Putamen (tissue), 1 donor: ENCODE results near the gene IL1F10.

Experiments used
- DNase-seq: peaks from one replicate; pipeline ENCODE4 v3.0.0-alpha.2; 2016; ENCODE audit warnings: low spot score

Gene IL1F10

DNA sequence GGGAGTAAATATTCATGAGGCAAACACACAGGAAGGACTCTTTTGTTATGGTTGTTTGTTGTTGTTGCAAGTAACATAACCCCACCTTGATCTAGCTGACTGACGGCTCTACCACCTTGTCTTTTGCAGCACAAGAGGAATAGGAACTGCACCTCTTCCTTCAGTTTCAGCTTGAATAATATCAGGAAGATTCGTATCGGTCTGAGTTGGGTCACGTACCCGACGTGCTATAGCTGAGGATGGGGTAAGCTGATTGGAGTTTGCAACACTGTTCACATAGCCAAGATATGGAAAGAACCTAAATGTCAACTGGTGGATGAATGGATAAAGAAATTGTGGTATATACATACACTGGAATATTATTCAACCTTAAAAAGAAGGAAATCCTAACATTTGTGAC is 45.1 kb downstream of the IL1F10 start:
- no peak for DNase-seq

DNA sequence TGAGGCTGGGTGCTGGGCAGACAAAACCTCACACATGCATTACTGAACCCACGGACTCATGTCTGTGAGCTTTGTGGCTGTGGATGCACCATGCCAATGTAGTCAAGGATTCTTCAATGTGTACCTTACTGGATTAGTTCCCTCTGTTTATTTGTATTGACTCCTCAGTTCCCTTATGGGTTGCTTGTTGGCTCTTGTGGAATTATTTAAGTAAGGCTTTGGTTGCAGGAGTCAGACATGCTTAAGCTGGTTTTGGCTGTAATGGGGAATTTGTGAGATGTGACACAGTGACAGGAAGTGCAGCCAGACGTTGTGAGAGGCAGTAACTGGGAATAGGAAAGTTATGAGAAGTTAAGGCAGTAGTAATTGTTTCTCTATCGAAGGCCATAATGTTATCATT is 46.0 kb downstream of the IL1F10 start:
- no peak for DNase-seq

DNA sequence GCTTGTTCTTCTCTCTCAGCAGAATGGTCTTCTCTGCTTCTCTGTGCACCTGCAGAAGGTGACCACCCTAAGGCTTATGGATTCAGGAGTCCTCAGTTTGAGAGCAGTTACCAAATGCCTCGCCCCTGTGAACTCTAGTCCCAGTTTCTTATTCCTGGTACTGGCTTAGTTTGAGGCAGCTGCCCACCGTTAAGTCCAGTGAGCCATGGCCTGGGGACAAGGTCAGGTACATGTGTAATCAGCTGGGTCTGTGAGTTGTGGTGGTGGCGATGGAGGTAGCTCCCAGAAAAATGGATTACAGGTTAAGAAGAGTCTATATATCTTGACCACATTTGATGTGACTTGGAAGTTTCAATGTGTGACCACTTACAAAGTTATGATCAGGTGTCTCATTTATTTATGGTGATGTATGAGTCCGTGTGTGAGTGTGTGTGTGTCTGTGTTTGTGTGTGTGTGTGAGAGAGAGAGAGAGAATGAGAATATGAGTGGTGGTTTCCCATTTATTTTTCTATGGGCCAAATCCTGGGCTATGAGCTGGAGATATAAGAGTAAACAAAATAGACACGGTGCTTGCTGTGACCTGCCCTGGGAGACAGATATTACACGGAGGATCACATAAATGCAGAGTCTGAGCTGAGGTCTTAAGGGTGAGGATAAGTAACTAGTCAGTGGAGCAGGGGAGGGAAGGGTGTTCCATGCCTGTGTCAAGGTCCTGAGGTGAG is 46.6 kb downstream of the IL1F10 start:
- no peak for DNase-seq

DNA sequence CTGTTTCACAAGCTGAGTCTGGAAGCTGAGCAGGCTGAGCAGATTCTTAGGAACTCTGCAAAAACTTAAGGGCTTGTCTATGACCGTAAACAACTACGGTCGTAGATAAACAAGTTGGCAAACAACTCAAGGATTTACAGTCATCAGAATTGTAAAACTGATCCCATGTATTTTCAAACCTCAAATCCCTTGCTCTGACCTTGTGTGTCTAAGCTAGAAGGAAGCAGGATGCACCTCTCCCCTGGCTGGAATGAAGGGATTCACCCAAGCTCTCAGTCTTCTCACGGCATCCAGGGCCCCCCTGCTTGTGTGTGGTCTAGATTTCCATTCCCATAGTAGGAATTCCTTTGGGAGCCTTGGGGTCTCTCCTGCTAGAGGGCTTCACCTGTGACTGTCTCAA is 47.2 kb downstream of the IL1F10 start:
- DNase-seq: no peak

DNA sequence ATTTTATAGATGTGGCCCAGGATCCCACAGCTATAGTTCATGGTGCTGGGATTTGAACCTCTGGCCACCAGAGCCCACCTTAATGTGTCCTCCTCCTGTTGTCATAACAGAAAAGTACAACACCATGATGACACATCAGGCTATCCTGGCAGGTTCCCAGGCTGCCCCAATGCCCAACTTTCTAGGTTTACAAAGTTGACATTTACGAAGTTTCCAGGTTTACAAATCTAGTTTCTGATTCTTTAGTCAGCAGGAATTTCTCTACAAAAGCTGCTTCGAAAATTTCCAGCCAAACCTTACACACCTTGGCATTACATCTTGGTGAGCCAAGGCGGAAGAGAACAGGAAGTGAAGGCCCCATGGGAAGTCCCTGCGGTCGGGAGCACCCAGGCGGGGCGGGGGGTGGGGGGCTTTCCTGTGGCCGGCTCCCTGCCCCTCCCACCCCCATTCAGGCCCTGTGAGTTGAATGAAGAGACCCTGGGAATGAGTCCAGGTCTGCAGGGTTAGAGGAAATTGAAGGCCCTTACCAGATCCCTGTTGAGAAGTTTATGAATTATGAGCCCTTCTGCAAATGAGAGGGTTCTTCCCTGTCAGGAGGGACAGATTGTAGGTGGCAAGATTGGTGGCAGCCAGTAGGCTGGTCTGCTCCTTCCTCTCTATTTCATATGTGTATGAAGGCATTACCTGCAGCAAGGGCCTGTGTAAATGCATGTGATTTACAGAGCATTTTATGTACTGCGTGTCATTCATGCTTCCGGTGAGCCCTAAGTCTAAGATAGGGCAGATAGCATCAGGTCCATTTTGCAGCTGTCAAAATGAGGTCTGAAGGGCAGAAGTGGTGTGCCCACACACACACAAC is 48.6 kb downstream of the IL1F10 start:
- no peak for DNase-seq

DNA sequence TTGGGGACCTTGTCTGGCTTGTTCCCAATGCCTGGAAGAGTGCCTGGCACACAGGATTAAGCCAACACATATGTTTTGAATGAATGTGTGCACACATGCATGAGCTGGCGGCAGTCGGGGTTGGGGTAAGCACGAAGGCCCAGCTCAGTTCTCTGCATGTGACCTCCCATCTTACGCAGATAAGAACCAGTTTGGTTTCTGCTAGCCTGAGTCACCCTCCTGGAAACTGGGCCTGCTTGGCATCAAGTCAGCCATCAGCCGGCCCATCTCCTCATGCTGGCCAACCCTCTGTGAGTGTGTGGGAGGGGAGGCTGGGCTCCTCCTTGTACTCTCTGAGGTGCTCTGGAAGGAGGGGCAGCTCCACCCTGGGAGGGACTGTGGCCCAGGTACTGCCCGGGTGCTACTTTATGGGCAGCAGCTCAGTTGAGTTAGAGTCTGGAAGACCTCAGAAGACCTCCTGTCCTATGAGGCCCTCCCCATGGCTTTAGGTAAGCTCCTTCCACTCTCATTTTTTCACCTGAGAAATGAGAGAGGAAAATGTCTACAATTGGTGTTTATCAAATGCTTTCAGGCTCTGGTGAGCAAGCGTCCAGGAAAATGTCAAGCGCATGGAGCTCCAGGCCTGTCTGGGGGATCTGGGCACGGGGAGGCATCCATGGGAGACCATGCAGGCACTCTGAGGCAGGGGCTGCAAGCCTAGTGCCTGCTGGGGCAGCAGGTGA is 49.9 kb downstream of the IL1F10 start:
- no peak for DNase-seq

DNA sequence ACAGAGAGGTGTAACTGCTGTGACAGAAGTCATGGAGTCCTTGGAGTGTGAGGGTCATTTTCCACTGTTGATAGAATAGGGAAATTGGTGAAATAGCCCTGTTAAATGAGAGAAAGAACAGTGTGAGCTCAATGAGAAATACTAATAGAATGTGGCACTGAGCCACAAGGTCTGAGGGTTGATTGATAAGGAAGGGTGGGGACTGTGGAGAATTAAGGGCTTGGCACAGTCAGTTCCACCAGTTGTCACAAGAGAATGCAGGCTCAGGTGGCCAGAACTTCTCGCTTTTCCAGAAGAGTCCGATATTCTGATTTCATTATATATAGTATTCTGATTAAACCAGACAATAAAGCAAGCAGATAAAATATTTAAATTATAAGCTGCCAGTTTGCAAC is 50.5 kb downstream of the IL1F10 start:
- no peak for DNase-seq

DNA sequence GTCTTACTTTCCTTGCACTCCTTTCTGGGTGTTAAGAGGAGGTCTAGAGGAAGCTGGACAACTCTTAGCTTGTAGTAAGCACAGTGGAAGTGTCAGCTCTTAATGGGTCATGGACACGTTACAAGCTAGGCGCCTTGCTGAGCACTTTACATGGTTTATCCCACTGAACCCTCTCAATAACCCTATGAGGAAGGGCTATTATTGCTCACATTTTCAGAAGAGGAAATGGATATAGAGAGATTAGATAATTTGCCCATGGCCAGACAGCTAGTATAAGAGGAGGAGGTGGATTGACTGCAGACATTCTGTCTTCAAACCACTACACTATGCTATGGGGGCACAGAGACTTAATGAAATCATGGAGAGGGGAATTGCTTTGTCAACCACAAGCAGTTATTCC is 51.3 kb downstream of the IL1F10 start:
- no peak for DNase-seq

DNA sequence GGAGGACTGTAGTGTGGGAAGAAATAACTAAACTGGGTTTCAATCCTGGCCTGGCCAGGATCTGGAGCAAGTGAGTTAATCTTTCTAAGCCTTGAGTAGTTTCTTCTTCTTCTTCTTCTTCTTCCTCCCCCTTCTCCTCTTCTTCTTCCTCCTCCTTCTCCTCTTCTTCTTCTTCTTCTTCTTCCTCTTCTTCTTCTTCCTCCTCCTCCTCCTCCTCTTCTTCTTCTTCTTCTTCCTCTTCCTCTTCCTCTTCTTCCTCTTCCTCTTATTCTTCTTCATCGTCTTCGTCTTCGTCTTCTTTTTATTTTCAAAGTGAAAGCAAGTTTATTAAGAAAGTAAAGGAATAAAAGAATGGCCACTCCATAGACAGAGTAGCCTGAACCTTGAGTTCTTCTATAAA is 53.1 kb downstream of the IL1F10 start:
- no peak for DNase-seq

DNA sequence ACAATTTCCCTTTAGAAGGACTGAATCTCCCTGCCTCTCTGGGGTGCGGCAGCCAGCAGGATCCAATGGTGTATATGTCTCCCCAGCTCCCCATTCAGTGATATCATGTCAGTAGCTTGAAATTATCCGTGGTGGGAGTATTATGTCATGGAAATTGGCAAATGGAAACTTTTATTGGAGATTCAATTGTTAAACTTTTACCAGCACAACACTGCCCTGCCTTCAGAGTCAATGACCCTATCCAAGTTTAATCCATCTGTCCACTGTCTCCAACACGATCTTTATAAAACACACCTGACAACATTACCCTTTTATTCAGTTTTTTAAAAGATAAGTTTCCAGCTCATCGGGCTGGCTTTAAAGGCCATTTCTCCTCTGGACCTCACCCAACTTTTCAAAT is 54.6 kb downstream of the IL1F10 start:
- DNase-seq: no peak

DNA sequence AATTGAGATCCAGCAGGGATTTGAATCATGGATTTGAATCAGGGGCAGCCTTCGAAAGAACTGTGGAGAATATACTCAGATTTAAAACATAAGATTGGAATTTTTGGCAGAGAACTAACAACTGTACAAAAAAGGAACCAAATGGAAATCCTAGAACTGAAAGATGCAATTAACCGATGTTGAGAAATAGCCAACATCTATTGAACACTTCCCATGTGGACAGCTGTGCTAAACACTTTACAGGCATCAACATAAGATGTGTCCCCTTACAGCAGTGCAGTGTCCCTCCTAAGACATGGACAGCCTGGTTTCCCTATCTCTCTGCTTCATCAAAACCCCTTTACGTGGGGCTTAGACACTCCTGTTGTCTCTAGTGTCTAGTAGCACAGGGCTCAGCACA is 56.0 kb downstream of the IL1F10 start:
- no peak for DNase-seq

DNA sequence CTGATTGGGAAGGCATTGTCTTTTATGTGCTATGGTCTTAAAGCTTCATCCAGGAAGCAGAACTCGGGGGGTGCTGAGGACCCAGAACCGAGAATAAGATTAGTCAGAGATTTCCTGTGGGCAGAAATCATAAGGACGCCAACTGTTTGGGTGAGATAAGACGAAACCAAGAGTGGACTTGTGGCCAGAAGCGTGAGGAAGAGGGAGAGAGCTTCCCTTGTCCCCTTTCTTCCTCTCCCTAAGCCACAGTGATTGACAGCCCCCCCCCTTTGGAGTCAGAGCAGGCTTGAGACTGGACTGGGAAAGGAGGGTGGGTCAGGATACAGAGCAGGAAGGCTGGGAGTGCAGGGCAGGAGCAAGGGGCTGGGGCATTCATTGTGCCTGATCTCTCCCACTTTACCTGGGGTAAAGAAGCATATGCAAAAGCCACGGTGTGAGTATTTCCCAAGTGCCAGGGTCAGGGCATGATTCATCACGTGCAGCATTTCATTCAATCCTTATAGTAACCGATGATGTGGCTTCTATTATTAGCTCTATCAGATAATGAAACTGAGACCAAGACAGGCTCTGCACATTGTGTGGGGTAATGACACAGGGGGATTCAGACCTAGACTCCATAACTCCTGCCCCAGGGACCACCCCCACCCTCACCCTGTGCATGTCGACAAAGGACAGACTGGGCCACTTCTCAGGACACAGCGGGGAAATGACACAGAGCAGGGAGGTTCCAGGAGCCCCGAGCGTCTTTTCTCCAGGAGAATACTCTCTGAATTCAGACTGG is 56.6 kb downstream of the IL1F10 start:
- no peak for DNase-seq
